OCI-LY7 (cell line): ENCODE results near the gene NMD3. TPM values are rescaled to one million over a fixed set of nuclear protein-coding genes. Genes with fewer than 3 reads are reported as not detected.

ENCODE experiments used
- BruUV-seq: library from RNA; stranded (reverse); fragments of 400-500 nt; replicated peaks from 2 replicates; lab custom pipeline; 2021; lab: Mats Ljungman, UMichigan
- CTCF ChIA-PET: fragments of 300-600 bp; sonication (Branson Sonifier 250); formaldehyde crosslinking; loops from one replicate; lab custom pipeline; 2022; ENCODE audit warnings: antibody characterized with exemption; ENCODE audit not compliant: unreplicated experiment; lab: Charles Lee
- POLR2A ChIA-PET: fragments of 300-600 bp; sonication (Branson Sonifier 250); formaldehyde crosslinking; loops from one replicate; lab custom pipeline; 2022; ENCODE audit warnings: antibody characterized with exemption; lab: Charles Lee
- DNase-seq: peaks from one replicate; pipeline ENCODE4 v3.0.0-alpha.2; 2015; ENCODE audit warnings: low spot score
- H2AFZ ChIP-seq: fragments of 200-600 bp; sonication (generic), shearing (Covaris generic); 2 replicates; pipeline ENCODE4 v1.6.1; 2014; ENCODE audit warnings: mild to moderate bottlenecking, antibody characterized with exemption, low read length, moderate library complexity
- H3K27ac ChIP-seq: fragments of 200-600 bp; sonication (generic); 2 replicates; pipeline ENCODE4 v1.5.1; 2014; ENCODE audit warnings: mixed run types, low read depth, mild to moderate bottlenecking, moderate library complexity, low read length, inconsistent platforms; ENCODE audit not compliant: poor library complexity, severe bottlenecking
- H3K36me3 ChIP-seq: fragments of 200-600 bp; sonication (generic); 2 replicates; pipeline ENCODE4 v1.6.1; 2014; ENCODE audit warnings: mild to moderate bottlenecking, antibody characterized with exemption, low read length, moderate library complexity, mixed read lengths; ENCODE audit not compliant: insufficient read depth
- H3K4me1 ChIP-seq: fragments of 200-600 bp; sonication (generic); 2 replicates; pipeline ENCODE4 v1.5.1; 2014; ENCODE audit warnings: mild to moderate bottlenecking, low read length; ENCODE audit not compliant: insufficient read depth, poor library complexity, severe bottlenecking
- H3K4me2 ChIP-seq: fragments of 200-600 bp; sonication (generic); 2 replicates; pipeline ENCODE4 v1.6.1; 2014; ENCODE audit warnings: mild to moderate bottlenecking, low read length
- H3K4me3 ChIP-seq: fragments of 200-600 bp; sonication (generic); 2 replicates; pipeline ENCODE4 v1.5.1; 2014; ENCODE audit warnings: mild to moderate bottlenecking, low read depth, low read length; ENCODE audit not compliant: poor library complexity, severe bottlenecking
- H3K79me2 ChIP-seq: fragments of 200-600 bp; sonication (generic); 2 replicates; pipeline ENCODE4 v1.6.1; 2016; ENCODE audit warnings: low read depth, mild to moderate bottlenecking, low read length, moderate library complexity, mixed read lengths; ENCODE audit not compliant: insufficient read depth
- H3K9me2 ChIP-seq: fragments of 200-600 bp; sonication (generic); 2 replicates; pipeline ENCODE4 v1.6.1; 2016; ENCODE audit warnings: mild to moderate bottlenecking, low read length, mixed read lengths; ENCODE audit not compliant: insufficient read depth
- H3K9me3 ChIP-seq: fragments of 200-600 bp; sonication (generic); 2 replicates; pipeline ENCODE4 v1.6.1; 2014; ENCODE audit warnings: mild to moderate bottlenecking, mixed run types, low read length, mixed read lengths
- H4K20me1 ChIP-seq: fragments of 200-600 bp; sonication (generic); 2 replicates; pipeline ENCODE4 v1.6.1; 2014; ENCODE audit warnings: mild to moderate bottlenecking, antibody characterized with exemption, low read length, moderate library complexity, mixed read lengths; ENCODE audit not compliant: insufficient read depth
- CTCF ChIP-seq: fragments of 200-600 bp; sonication (generic); conservative IDR thresholded peaks from 2 replicates; pipeline ENCODE4 v1.5.1; 2014; ENCODE audit warnings: mild to moderate bottlenecking, antibody characterized with exemption, low read length, moderate library complexity, mixed read lengths
- EZH2phosphoT487 ChIP-seq: fragments of 200-600 bp; sonication (generic); IDR thresholded peaks from 2 replicates; pipeline ENCODE4 v1.6.1; 2018; ENCODE audit warnings: low read depth, borderline replicate concordance, mild to moderate bottlenecking, mixed run types, antibody characterized with exemption, low read length, moderate library complexity, mixed read lengths
- intact Hi-C: fragments of 100-400 bp; cut with micrococcal nuclease; formaldehyde crosslinking; loops from one replicate; pipeline ENCODE4 v1.10.0; 2022; ENCODE audit not compliant: unreplicated experiment
- small RNA-seq: library from RNA; depleted of rRNA; stranded (forward); fragments of <200 nt; gene quantifications from one replicate; pipeline ENCODE3, GENCODE V24; 2014
- total RNA-seq, 2 experiments: library from RNA; depleted of rRNA in 1 of 2; stranded (reverse); fragments of >200 nt in 1 of 2; shearing (Covaris generic) in 1 of 2; gene quantifications; 2 replicates each; pipeline ENCODE4 v1.2.3, GENCODE V29; 2014 to 2022

Gene NMD3
- total RNA-seq, 2 experiments from 2014 or later = 30.0 to 55.2 TPM

- BruUV-seq = no TSS peak
- Histone ChIP-seq H3K4me2 (no peak overlapping the region), H4K20me1 (no peaks in the 10 kb centered on the region), H3K4me3 (no peak overlapping the region), H3K9me2 (no peaks in the 10 kb centered on the region), H3K4me1 (no peaks in the 10 kb centered on the region), H3K27ac (no peak overlapping the region), H3K9me3 (no peaks in the 10 kb centered on the region; the same call in 1 of the 2 replicates), H3K36me3 (no peaks in the 10 kb centered on the region), H2AFZ (no peak overlapping the region), H3K79me2 (no peaks in the 10 kb centered on the region)
- TF ChIP-seq CTCF (no peak), EZH2phosphoT487 (no peak)
- CTCF ChIA-PET = no interaction called here
- intact Hi-C loops = no loop called here
- no peak for DNase-seq
- POLR2A ChIA-PET = no interaction called here
These were observed 74.2 kb downstream of the NMD3 start for GRCh38 chr3:161295325-161295724.

GRCh38 chr3:161296814-161297213 is 75.7 kb downstream of the NMD3 start:
- no peak for DNase-seq
- no peak overlapping the region for H2AFZ ChIP-seq
- TF ChIP-seq CTCF (no peak), EZH2phosphoT487 (no peak)
- POLR2A ChIA-PET = no interaction called here
- no peaks in the 10 kb centered on the region for H3K36me3 ChIP-seq
- H3K9me2 ChIP-seq = no peaks in the 10 kb centered on the region
- CTCF ChIA-PET = no interaction called here
- no peak overlapping the region for H3K4me2 ChIP-seq
- H3K9me3 ChIP-seq = no peaks in the 10 kb centered on the region; the same call in 1 of the 2 replicates
- intact Hi-C loops = no loop called here
- H3K27ac ChIP-seq = no peak overlapping the region
- H3K4me3 ChIP-seq = no peak overlapping the region
- no peaks in the 10 kb centered on the region for H4K20me1 ChIP-seq
- H3K79me2 ChIP-seq = no peaks in the 10 kb centered on the region
- no TSS peak for BruUV-seq
- no peaks in the 10 kb centered on the region for H3K4me1 ChIP-seq

Small RNA genes lying within 50 kb of the gene (small RNA-seq; reads per million reads assigned to genes)
- gene AC108738.1 = not detected

Other genes starting within 250 kb of the NMD3 start
- not detected in 2 replicates for gene B3GALNT1, start 116.0 kb upstream of the NMD3 start, total RNA-seq (2014; rRNA removed; shearing (Covaris generic))
- not detected in 2 replicates for gene B3GALNT1, start 116.0 kb upstream of the NMD3 start, total RNA-seq (2022)
- not detected in 2 replicates for gene SPTSSB, start 150.2 kb downstream of the NMD3 start, total RNA-seq (2014; rRNA removed; shearing (Covaris generic))
- not detected in 2 replicates for gene SPTSSB, start 150.2 kb downstream of the NMD3 start, total RNA-seq (2022)